Ascending aorta (tissue), 2 donors: ENCODE results near the gene OCA2. TPM values are rescaled to one million over a fixed set of nuclear protein-coding genes. Genes with fewer than 3 reads are reported as not detected.

ENCODE experiments used
- DNase-seq, 2 donors: peaks; one replicate each; pipeline ENCODE4 v3.0.0-alpha.2; 2019; ENCODE audit warnings: low spot score in 2 of 2
- H3K27ac ChIP-seq, 2 donors: fragments of 200-600 bp; sonication (generic); one replicate each; pipeline ENCODE4 v1.5.1; 2016 to 2017; ENCODE audit warnings: mild to moderate bottlenecking in 1 of 2
- H3K27me3 ChIP-seq: fragments of 200-600 bp; sonication (generic); one replicate; pipeline ENCODE4 v1.5.1; 2017
- H3K36me3 ChIP-seq, 2 donors: fragments of 200-600 bp; sonication (generic); one replicate each; pipeline ENCODE4 v1.5.1; 2016
- H3K4me1 ChIP-seq, 2 donors: fragments of 200-600 bp; sonication (generic); one replicate each; pipeline ENCODE4 v1.5.1; 2016 to 2017; ENCODE audit warnings: mild to moderate bottlenecking in 1 of 2
- H3K4me3 ChIP-seq, 2 donors: fragments of 200-600 bp; sonication (generic); one replicate each; pipeline ENCODE4 v1.5.1; 2016 to 2017; ENCODE audit warnings: mild to moderate bottlenecking in 1 of 2
- H3K9me3 ChIP-seq, 2 donors: fragments of 200-600 bp; sonication (generic); one replicate each; pipeline ENCODE4 v1.5.1; 2016
- CTCF ChIP-seq, 3 experiments: fragments of 200-600 bp in 2 of 3; fragments of 450-650 bp in 1 of 3; sonication (generic) in 2 of 3; IDR thresholded peaks; one replicate each; pipeline ENCODE4 v1.5.1; 2016 to 2019; ENCODE audit warnings: antibody characterized with exemption in 3 of 3, mild to moderate bottlenecking in 1 of 3, moderate library complexity in 1 of 3
- intact Hi-C: fragments of 100-400 bp; cut with DNase I; formaldehyde crosslinking; loops from one replicate; pipeline ENCODE4 v1.15.1; 2023
- total RNA-seq: library from RNA; depleted of rRNA; stranded (reverse); fragments of >200 nt; gene quantifications from one replicate; pipeline ENCODE4 v1.1.0, GENCODE V29; 2016

The OCA2 gene
- total RNA-seq, 1 donor from 2014 or later, result 1.2 TPM

- H3K27me3 ChIP-seq, result no peaks in the 10 kb centered on the region
- no peak for TF ChIP-seq CTCF (IDR thresholded peaks at IDR 0.05)
- H3K4me1 ChIP-seq, result peaks cover 9 to 35% of the 10 kb centered on the region in 2 donors
- no peaks in the 10 kb centered on the region for H3K36me3 ChIP-seq
- H3K4me3 ChIP-seq, result peak overlapping the region; percentile 60 to 71
- intact Hi-C loops, result loop anchor here (2.0 kb wide), 1 partner anchor 14 kb away; no protein-coding TSS in a partner anchor
- peak overlapping the region; percentile 96 for H3K27ac ChIP-seq
- H3K9me3 ChIP-seq, result peaks cover 0 to 15% of the 10 kb centered on the region in 2 donors
- peak in 1 of 2 donors; percentile 77 for DNase-seq
Measured at GRCh38 chr15:28094732-28095521, 4.2 kb downstream of the OCA2 start.

GRCh38 chr15:28093752-28094535 lies 5.2 kb downstream of the OCA2 start:
- no peaks in the 10 kb centered on the region for H3K36me3 ChIP-seq
- TF ChIP-seq CTCF (IDR thresholded peaks at IDR 0.05), result no peak
- peak in 1 of 2 donors; percentile 62 for DNase-seq
- H3K27ac ChIP-seq, result peak overlapping the region; percentile 96
- peaks cover 9 to 29% of the 10 kb centered on the region in 2 donors for H3K4me1 ChIP-seq
- no peaks in the 10 kb centered on the region for H3K27me3 ChIP-seq
- intact Hi-C loops, result loop anchor here (2.0 kb wide), 1 partner anchor 15 kb away; no protein-coding TSS in a partner anchor
- peak overlapping the region; percentile 60 to 71 for H3K4me3 ChIP-seq
- peaks cover 0 to 15% of the 10 kb centered on the region in 2 donors for H3K9me3 ChIP-seq

GRCh38 chr15:28091313-28091712 lies 7.8 kb downstream of the OCA2 start:
- DNase-seq, result no peak
- TF ChIP-seq CTCF (IDR thresholded peaks at IDR 0.05), result no peak
- intact Hi-C loops, result no loop called here
- H3K27ac ChIP-seq, result no peak overlapping the region
- peaks cover 0 to 15% of the 10 kb centered on the region in 2 donors for H3K9me3 ChIP-seq
- H3K36me3 ChIP-seq, result no peaks in the 10 kb centered on the region
- H3K4me3 ChIP-seq, result no peak overlapping the region
- H3K27me3 ChIP-seq, result no peaks in the 10 kb centered on the region
- peaks cover 0 to 15% of the 10 kb centered on the region in 2 donors for H3K4me1 ChIP-seq

- Histone ChIP-seq H3K27me3 (no peaks in the 10 kb centered on the region), H3K9me3 (peaks cover 0 to 9% of the 10 kb centered on the region in 2 donors), H3K4me1 (no peaks in the 10 kb centered on the region), H3K4me3 (no peak overlapping the region), H3K36me3 (no peaks in the 10 kb centered on the region), H3K27ac (peak overlapping the region in 1 of 2 donors; percentile 31)
- DNase-seq, result peak in 1 of 2 donors; percentile 82
- intact Hi-C loops, result loop anchor here (1.0 kb wide), 1 partner anchor 37 kb away; no protein-coding TSS in a partner anchor
- peak; percentile 63 to 75 (median 68) for TF ChIP-seq CTCF (IDR thresholded peaks at IDR 0.05)
Measured at GRCh38 chr15:28086175-28086703, 12.9 kb downstream of the OCA2 start.

- peaks cover 0 to 3% of the 10 kb centered on the region in 2 donors for H3K9me3 ChIP-seq
- no peak overlapping the region for H3K4me3 ChIP-seq
- H3K4me1 ChIP-seq, result no peaks in the 10 kb centered on the region
- intact Hi-C loops, result loop anchor here (1.0 kb wide), 1 partner anchor 38 kb away; no protein-coding TSS in a partner anchor
- no peak for DNase-seq
- no peaks in the 10 kb centered on the region for H3K36me3 ChIP-seq
- H3K27ac ChIP-seq, result no peak overlapping the region
- no peaks in the 10 kb centered on the region for H3K27me3 ChIP-seq
- TF ChIP-seq CTCF (IDR thresholded peaks at IDR 0.05), result no peak
Measured at GRCh38 chr15:28085489-28086174, 13.5 kb downstream of the OCA2 start.
